HG02981 (cell line): ENCODE measurements around the gene SAMD1.
A peak's percentile ranks its signal among the peaks of the same experiment; 100 is the strongest.

ENCODE experiments used
- ATAC-seq: cut with Tn5 transposase; IDR thresholded peaks from one replicate; pipeline ENCODE4 v1.9.1; 2021; ENCODE audit warnings: mild to moderate bottlenecking, moderate library complexity; ENCODE audit not compliant: unreplicated experiment

The SAMD1 gene

DNA sequence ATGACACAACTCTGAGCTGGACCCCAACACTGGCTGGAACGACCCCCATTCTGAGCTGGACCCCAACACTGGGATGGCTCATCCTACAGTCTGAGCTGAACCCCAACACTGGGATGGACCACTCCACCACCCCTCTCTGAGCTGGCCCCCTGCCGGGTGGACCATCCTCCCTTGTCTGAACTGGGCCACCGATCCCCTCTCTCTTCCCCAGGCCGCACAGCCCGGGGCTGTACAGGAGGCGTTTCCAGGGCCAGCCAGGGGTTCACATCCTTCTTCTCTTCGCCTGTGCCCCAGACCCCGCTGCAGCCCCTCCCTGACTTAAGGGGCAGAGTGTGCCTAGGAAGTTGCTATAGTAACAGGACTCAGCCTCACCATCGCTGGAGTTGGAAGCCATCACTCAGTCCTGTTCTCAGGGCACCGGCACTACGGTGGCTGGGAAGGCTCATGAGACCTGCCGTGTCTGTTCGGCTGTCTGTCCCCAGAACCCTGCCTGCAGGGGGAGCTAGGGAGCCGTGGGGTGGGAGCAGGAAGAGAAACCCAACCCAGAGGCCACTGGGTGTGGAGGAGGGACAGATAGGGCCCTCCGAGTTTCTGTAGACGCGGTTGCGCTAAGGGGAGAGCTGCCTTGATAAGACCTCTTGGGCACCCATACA, 23.3 kb upstream of the SAMD1 start:
- no peak for ATAC-seq

DNA sequence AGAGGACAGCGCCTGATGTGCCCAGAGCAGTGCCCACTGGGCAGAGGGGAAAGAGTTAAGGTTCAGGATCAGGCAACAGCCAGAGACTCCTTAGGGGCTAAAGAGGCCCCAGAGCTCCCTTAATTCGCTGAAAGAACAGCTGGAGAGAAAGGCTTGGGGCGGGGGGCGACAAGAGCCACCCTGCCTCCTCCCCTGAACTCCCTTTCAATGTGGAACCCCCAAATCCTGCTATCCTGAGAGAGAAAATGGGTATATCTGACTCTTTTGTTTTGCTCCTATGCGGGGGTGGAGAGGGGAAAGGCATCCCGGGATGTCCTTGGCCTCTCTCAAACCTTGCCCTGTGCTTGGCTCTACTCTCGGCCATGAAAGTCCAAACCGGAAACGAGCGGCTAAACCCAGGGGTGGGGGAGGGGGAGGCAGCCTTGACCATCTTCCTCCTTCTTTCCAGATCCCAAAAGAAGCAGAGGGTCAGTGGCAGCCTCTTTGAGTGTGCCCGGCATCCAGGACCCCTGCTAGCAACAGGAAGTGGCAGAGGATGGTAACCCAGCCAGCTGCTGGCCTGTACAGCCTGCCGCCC, 22.3 kb upstream of the SAMD1 start:
- no peak for ATAC-seq

DNA sequence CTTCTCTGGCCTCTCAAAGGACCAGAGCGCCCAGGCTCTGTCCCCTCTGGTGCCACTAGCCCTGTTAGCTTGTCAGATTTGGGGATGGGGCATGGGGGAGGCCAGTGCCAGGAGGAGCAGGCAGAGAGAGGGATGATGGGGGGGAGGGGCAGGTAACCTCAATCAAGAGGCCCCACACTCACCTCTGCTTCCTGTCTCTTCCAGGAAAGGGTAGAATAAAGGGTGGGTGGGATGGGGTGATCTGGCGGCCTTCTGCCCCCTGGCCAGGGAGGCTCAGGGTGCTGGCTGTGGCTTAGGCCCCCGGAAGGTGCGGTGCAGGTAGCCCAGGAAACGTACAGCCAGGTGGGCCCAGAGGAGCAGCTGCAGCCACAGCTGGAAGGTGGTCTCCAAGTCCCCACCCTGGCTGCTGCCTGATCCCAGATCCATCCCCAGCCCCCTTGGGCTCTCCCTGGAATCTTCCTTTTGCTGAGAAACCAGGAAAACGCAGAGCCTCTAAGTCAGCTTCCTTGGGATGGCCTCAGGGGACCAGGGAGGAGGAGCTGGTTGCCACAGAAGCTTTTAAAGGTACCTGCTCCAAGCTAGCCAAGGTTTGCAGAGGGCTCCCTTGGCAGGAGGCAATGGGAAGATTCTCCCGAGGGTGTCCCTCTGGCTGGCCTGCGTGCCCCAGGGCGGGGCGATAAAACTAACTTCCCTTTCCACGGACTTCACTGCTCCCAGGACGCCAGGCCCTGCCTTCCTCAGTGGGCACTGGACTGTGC, 21.7 kb upstream of the SAMD1 start:
- no peak for ATAC-seq

DNA sequence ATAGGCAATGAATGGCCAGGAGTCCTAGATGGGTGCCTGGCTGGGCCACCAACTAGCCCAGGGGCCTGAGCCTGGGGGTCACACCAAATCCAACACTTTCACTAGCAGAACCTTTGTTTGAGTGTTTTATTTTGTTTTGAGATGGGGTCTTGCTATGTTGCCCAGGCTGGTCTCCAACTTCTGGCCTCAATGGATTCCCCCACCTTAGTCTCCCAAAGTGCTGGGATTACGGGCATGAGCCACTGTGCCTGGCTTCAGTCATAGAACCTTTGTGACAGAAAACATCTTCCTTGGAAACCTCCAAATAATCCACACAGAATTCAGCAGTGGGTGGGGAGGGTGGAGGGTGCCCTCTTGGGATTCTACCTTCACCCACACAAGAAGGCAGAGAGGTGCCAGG, 20.9 kb upstream of the SAMD1 start:
- ATAC-seq, result no peak

DNA sequence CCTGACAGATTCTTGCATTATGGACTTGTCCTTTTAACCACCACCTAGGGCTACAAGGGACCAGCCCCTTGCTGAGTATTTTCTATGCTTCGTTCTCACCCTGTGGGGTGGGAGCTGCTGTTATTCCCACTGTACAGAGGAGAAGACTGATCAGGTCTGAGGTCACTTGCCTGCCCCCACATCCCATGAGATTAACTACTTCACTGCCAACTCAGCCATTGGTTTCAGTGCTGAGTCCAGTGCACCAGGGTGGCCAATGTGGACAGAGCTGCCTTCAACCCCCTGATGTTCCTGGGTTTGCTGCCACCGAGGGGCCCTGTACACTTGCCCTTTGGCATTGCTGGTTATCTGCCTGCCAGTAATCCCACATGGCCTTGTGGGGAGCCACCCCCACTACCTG, 20.1 kb upstream of the SAMD1 start:
- no peak for ATAC-seq

DNA sequence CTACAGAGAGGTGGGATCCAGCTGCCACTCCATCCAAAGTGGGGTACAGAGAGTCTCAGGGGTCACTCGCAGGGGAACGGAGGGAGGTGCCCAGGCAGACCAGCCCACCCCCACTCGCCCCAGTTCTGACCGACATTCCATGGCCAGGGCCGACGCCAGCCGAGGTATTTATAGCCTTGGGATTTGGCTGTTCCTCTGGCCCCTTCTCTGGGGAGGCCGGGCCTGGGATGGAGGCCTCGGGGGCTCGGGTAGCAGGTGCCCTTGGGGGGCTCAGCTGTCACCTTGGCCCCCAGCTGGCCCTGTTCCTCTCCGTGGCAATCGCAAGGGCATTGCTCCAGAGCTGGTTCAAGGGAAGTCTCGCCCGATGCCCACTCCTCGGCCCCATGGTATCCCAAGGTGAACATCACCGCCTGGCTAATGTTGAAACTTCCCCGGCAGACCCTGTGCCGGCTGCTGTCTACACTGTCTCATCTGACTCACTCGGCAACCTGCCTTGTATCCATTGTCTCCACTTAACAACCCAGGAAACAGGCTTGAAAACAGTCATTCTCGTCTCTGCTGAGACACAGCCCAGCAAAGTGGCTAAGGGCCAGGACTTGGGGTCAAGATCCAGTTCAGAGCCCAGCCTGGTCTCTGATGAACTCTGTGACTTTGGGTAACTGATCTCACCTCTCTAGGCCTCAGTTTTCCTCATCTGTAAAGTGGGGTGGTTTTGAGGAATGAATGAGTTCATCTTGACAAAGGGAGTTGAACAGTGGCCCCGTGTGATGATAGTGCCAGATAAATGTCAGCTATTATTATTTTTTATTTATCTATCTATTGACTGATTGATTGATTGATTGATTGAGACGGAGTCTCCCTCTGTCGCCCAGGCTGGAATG, 17.3 kb upstream of the SAMD1 start:
- no peak for ATAC-seq

DNA sequence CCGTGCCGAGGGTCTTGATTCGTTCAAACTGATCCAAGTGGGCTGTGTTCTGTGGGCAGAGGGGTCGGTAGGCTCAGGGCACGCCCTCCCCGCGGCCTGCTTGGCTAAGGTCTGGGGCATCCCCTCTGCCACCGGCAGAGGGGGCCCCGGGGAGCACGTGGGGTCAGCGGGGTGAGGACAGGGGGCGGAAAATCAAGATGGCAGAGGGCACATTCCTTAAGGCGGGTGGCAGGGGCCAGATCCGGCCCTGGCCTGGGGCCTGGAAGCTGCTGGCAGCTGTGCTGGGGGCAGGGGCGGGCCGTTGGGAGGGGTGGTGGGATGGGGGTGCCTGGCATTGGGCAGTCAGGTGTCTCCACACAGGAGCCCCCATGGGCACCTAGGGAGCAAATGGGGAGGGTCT, 16.3 kb upstream of the SAMD1 start:
- no peak for ATAC-seq

DNA sequence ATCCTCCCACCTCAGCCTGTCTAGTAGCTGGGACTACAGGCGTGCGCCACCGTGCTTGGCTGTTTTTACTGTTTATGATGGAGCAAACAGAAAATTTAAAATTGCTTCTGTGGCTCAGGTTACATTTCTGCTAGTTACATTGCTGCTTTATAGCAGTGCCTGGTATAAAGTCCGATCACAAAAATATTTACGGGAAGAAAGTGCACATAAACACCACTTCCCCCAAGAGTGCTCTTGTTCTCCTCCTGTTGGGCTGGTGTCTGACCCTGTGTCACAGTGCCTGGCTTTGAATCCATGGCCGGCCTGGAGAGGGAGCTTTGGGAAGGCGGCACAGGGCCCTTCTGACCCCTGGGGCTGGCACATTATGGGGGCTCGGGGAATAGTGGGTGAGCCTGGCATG, 15.1 kb upstream of the SAMD1 start:
- ATAC-seq, result no peak

DNA sequence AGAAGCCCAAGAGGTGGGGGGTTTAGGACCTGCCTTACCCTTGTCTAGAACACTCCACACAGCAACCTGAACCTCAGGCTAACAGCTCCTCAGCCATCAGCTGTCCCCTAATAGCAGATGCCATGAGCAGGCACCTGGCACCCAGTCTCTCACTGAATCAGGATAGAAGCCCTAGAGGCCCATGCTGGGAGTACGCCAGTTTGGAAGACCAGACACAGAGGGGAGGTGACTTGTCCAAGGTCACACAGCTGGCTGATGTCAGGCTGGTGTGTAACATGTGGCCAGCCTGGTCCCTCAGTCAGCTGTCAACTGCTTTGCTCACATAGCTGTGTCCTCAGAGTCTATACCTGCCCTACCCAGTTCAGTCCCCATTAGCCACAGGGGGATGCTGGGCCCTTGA, 12.8 kb upstream of the SAMD1 start:
- ATAC-seq, result no peak

DNA sequence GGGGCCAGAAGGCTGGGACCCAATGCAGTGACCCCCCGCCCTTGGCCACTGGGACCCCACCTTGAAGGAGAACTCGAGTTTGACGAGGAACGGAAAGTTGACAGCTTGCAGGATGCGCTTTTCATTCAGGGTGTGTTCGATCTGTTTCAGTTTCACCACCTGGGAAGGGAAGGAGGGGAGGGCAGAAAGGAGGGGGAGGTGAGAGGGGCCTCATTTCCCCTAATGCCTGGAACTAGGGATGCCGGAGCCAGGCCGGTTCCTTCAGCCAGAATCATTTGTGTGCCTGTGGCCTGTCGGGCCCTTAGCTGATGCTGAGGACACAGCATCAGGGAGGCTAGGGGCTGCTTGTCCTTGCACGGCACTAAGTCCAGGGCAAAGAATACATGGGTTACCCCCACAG, 12.2 kb upstream of the SAMD1 start:
- no peak for ATAC-seq

DNA sequence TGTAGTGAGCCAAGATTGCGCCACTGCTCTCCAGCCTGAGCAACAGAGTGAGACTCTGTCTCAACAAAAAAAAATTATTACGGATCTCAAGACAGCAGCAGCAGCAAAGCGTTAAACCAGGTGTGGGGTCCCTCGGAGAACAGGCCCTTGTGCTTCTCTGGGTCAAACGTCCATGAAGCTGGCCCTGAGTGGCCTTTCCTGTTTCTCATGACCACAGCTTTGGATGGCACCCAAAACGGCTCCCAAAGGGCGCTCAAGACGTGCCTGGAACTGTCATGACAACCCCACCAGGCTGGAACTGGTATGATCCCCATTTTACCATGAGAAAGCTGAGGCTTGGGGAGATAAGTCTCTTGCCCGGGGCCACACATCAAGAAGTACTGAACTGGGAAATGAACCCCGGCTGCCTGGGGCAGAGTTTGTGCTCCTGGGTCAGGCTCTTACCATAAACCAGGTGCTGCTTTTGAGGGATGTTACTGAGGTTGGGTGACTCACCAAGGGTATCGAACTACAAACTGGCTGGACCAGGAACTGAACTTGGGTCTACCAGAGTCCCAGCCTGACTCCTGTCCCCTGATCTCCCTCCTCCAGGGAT, 11.6 kb upstream of the SAMD1 start:
- ATAC-seq, result no peak

DNA sequence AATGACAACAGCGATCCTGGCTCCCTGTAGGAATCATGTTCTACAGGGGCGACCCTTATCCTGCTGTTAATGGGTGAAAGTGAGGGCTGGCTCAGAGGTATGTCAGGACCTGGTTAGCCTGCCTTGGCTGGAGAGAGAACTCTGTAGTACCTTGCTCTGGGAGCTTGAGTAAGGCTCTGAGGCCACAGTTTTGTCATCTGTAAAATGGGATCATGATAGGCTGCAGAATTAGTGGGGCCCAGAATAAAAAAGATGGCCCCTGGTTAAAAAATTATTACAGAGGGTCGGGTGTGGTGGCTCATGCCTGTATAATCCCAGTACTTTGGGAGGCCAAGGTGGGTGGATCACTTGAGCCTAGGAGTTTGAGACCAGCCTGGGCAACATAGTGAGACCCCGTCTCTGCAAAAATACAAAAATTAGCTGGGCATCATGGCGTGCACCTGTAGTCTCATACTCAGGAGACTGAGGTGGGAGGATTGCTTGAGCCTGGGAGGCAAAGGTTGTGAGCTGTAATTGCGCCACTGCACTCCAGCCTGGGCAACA, 10.5 kb upstream of the SAMD1 start:
- no peak for ATAC-seq

DNA sequence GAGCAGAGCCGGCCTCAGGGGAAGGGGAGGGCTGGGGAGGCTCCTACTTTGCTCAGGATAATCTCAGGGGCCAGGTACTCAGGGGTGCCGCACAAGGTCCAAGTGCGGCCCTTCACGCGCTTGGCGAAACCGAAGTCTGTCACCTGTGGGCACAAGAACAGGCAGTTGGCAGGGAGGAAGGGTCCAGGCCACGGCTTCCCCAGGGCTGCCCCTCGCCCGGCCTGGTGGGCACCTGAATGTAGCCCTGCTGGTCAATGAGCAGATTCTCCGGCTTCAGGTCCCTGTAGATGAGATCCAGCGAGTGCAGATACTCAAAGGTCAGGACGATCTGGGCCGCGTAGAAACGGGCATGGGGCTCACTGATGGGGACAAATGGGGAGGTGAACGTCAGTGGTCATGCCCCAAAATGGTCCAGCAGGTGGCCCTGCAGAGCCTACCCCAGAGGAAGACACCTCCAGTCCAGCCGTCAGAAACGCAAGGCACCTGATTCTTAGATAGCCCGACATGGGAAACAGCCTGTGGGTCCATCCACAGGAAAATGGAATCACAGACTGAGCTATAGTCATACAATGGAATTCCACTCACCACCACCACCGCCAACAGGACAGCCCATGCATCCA, 7.1 kb upstream of the SAMD1 start:
- no peak for ATAC-seq

DNA sequence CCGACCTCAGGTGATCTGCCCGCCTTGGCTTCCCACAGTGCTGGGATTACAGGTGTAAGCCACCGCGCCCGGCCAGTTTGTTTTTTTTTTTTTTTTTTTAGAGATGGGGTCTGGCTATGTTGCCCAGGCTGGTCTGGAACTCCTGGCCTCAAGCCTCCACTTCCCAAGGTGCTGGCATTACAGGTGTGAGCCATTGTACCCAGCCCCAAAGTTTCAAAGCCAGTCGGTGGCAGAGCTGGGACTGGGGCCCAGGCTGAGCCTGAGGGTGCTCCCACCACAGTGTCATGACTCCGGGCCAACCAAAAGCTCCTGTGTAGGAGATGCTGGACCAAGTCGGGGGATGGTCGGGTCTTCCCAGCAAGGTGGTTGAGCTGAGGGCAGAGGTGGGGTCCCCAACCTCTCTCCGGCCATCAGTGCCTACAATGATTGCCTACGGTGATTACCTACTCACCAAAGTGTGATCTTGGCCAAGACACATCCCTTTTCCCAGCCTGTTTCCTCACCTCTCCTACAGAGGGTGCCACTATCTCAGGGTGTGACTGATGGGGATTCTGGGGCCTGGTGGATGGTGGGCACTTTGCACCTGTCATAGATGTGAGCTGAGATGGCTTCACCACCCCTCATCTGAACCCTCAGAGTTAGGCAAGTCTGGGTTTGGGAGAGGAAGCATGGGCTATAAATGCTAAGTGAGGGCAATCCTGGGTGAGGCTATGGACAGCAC, 5.9 kb upstream of the SAMD1 start:
- ATAC-seq, result no peak

DNA sequence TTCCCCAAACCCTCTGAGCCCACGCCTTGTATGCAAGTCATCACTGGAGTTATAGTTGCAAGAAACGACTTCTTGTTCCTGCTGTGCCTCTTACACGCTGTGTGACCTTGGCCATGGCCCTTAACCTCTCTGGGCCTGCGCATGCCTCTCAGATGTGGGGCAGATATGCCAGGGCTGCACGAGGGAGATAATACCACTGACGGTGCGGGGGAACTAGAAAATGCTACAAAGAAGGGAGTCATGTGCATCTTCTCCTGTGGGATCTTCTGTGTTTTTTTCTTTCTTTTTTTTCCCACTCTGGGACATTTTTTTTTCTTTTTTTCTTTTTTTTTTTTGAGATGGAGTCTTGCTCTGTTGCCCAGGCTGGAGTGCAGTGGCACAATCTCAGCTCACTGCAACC, 4.3 kb upstream of the SAMD1 start:
- ATAC-seq, result no peak

DNA sequence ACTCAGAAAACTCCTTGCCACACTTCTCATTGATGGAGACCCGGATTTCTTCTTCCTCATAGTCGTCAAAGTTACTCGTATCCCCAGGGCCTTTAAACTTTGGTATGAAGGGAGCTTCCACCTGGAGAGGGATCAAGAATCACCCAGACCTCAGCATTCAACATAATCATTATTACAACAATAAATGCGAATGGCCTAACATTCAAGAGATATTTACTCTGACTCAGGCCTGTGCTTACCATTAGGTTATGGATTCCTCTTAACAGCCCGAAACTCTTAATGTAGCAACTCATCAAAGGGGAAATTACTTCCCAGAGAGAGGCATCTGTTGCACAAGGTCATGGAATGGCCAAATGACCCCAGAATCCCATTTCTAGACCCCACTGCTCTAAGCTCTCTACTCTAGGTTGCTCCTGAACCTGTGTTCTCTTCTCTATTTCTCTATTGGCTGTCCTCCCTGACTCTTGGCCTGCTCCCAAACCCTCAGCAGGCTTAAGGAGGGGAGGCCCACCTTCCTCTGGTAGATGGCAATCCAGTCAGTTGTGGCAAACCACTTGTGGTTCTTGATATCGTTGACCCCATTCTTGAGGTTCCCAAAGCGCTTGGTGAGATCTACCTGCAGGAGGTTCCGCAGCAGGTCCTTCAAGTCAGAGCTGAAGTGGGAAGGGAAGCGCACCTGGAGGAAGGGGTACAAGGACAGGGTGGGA, 2.7 kb upstream of the SAMD1 start:
- ATAC-seq, result no peak

DNA sequence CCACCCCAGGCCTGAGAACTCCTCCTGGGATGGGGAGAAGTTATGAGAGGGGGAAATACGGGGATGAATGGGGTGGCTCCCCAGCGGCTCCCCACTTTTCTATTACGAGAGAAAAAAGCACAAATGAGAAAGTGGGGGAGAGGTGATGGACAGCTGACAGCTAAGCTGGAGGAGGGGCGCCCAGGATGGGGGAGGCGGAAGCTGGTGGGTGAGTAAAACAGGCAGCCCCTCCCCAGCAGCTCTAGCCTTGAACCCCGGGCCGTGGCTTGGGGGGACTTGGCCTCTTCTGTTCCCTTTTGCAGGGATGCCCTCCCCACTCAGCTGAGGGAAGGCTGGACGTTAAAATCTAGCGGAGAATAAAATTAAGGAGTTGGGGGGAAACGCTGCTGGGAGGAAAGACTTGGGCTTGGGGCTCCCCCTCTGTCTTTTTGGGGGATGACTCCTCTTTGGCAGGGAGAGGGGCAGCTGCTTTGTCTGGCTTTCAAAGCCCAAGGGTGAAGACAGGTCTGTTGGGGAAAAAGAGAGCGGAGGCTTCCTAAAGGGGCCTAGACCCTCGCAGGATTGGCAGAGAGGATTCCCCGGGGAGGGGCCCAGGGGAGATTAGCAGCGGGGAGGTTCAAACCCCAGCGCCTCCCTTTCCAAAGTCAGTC, 1.4 kb upstream of the SAMD1 start:
- ATAC-seq, result no peak

DNA sequence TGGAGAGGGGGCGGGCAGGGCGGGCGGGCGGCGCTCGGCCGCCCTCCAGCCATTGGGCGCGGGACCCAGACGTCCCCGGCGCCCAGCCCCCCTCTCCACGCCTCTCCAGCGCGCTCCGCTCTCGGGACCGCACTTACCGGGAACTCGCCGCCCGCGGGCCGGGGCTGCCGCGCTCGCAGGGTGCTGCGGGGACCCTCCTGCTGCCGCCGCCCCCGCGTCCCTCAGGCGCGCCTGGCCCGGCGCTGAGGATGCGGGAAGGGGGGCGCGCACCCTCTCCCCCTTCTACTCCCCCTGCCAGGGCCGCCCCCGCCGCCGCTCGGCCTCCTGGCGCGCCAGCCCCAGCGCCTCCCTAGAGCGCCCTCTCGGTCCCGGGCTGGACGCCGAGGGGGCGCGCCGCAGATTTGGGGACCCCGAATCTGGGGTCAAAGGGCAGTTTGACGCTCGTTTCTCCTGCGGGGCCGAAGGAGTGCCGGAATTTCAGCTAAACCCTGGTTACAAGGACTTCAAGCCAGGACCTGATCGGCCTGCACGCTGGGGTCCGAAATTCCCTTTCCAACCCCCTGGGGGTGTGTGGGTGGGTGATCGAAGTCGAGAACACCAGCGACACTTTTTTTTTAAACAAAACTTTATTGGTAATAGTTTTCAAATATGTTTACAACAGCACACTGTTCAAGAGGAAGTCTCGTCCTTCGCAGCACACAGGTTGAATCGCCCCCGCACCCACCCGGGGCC, 696 bp upstream of the SAMD1 start:
- peak; percentile 47 for ATAC-seq
